ENCODE results near the gene BLID. TPM values are rescaled to one million over a fixed set of nuclear protein-coding genes. Genes with fewer than 3 reads are reported as not detected.

Gene BLID
- total RNA-seq, 1 experiment from 2014 or later: not detected

GRCh38 chr11:122150216-122151124, 34.5 kb upstream of the BLID start:
- Histone ChIP-seq H3K79me2 (ENCODE audit: insufficient read depth, low read length) (no peaks in the 10 kb centered on the region), H3K27me3 (ENCODE audit: insufficient read depth, low read length) (no peaks in the 10 kb centered on the region), H2AK5ac (ENCODE audit: insufficient read length, low read length) (no peak overlapping the region), H4K20me1 (ENCODE audit: control insufficient read depth, insufficient read depth, insufficient read length) (no peaks in the 10 kb centered on the region), H4K5ac (ENCODE audit: insufficient read length, low read depth, low read length) (no peak overlapping the region), H2BK20ac (ENCODE audit: low read depth, low read length, poor library complexity, severe bottlenecking) (no peak overlapping the region), H3K4me2 (ENCODE audit: insufficient read depth, insufficient read length, low read length) (no peak overlapping the region), H3K18ac (ENCODE audit: insufficient read length, low read depth, low read length) (no peak overlapping the region), H4K91ac (ENCODE audit: insufficient read length, low read depth, low read length) (no peak overlapping the region), H3K27ac (ENCODE audit: insufficient read length, low read depth, low read length) (no peak overlapping the region), H3K23me2 (ENCODE audit: insufficient read length, low read depth, low read length, poor library complexity, severe bottlenecking) (no peaks in the 10 kb centered on the region), H2BK5ac (ENCODE audit: insufficient read length, low read length) (no peak overlapping the region), H3K9ac (ENCODE audit: extremely low read depth, insufficient read length, low read length) (no peak overlapping the region), H3K4ac (ENCODE audit: low read depth, low read length) (no peak overlapping the region), H2BK12ac (ENCODE audit: insufficient read length, low read depth, low read length) (no peak overlapping the region), H4K8ac (replicated peaks; ENCODE audit: insufficient read length, low read depth, low read length) (no peak overlapping the region), H3K79me1 (ENCODE audit: insufficient read depth, low read depth, low read length, poor library complexity, severe bottlenecking) (no peaks in the 10 kb centered on the region), H3K9me3 (ENCODE audit: control insufficient read depth, low read depth, low read length) (no peaks in the 10 kb centered on the region), H2BK15ac (ENCODE audit: low read depth, low read length) (no peak overlapping the region), H3K4me1 (ENCODE audit: insufficient read depth, low read length) (no peaks in the 10 kb centered on the region), H3K23ac (ENCODE audit: insufficient read length, low read depth, low read length) (no peak overlapping the region), H2BK120ac (ENCODE audit: low read depth, low read length, poor library complexity, severe bottlenecking) (no peak overlapping the region), H3K14ac (ENCODE audit: insufficient read depth, low read length) (no peak overlapping the region), H2AFZ (ENCODE audit: low read length) (no peak overlapping the region), H3T11ph (ENCODE audit: low read length) (no peak overlapping the region), H3K56ac (ENCODE audit: insufficient read length, low read depth, low read length) (no peak overlapping the region)
- DNase-seq: no peak
- Mint-ChIP-seq H3K4me1 (peaks cover 9 to 11% of the 10 kb centered on the region in 2 experiments), H3K27me3 (ENCODE audit: low read depth) (peaks cover 13% of the 10 kb centered on the region), H3K4me3 (no peak overlapping the region), H3K27ac (no peak overlapping the region), H3K36me3 (ENCODE audit: insufficient read depth in 1 of 3, low read depth in 3 of 3) (no peaks in the 10 kb centered on the region), H3K9me3 (no peaks in the 10 kb centered on the region)
- TF ChIP-seq CTCF (conservative IDR thresholded peaks at IDR 0.05): no peak
- no CpG with 5 or more reads among the region's 5 CpGs for WGBS (ENCODE audit: extremely low coverage, insufficient read length, low lambda C conversion rate)
